ENCODE results near the gene OR6P1.

OR6P1 gene

GRCh38 chr1:158583962-158584361 is 13.6 kb upstream of the OR6P1 start:
- Histone ChIP-seq H3K9me3 (ENCODE audit: control insufficient read depth, insufficient read depth, low read length) (no peaks in the 10 kb centered on the region; the same call in 1 of the 2 replicates), H3K4me3 (ENCODE audit: low read length) (no peak overlapping the region), H3F3A (ENCODE audit: control insufficient read depth, insufficient read depth) (no peaks in the 10 kb centered on the region), H3K27ac (ENCODE audit: low read depth, low read length) (no peak overlapping the region), H3K4me2 (ENCODE audit: low read length) (no peak overlapping the region), H4K20me1 (ENCODE audit: control insufficient read depth, insufficient read depth, low read depth, low read length) (no peaks in the 10 kb centered on the region), H3K27me3 (ENCODE audit: control insufficient read depth, low read length) (no peaks in the 10 kb centered on the region), H3K36me3 (ENCODE audit: control insufficient read depth, low read length) (no peaks in the 10 kb centered on the region), H3K79me2 (ENCODE audit: control insufficient read depth, low read length) (no peaks in the 10 kb centered on the region), H3K9me2 (replicated peaks; ENCODE audit: control insufficient read depth, low read length) (no peaks in the 10 kb centered on the region), H3K4me1 (ENCODE audit: control insufficient read depth, low read length) (no peaks in the 10 kb centered on the region)
- TF ChIP-seq EZH2phosphoT487 (IDR thresholded peaks at IDR 0.05; ENCODE audit: borderline replicate concordance, low read length): no peak

- Histone ChIP-seq H3K79me2 (ENCODE audit: control insufficient read depth, low read length) (no peaks in the 10 kb centered on the region), H3K4me1 (ENCODE audit: control insufficient read depth, low read length) (no peaks in the 10 kb centered on the region), H3F3A (ENCODE audit: control insufficient read depth, insufficient read depth) (no peaks in the 10 kb centered on the region), H3K9me2 (replicated peaks; ENCODE audit: control insufficient read depth, low read length) (no peaks in the 10 kb centered on the region), H4K20me1 (ENCODE audit: control insufficient read depth, insufficient read depth, low read depth, low read length) (no peaks in the 10 kb centered on the region), H3K9me3 (ENCODE audit: control insufficient read depth, insufficient read depth, low read length) (no peaks in the 10 kb centered on the region), H3K27ac (ENCODE audit: low read depth, low read length) (no peak within 1 kb of the TSS), H3K27me3 (ENCODE audit: control insufficient read depth, low read length) (no peaks in the 10 kb centered on the region), H3K4me3 (ENCODE audit: low read length) (no peak within 1 kb of the TSS), H3K36me3 (ENCODE audit: control insufficient read depth, low read length) (no peaks in the 10 kb centered on the region), H3K4me2 (ENCODE audit: low read length) (no peak within 1 kb of the TSS)
- TF ChIP-seq, protein P1, sequence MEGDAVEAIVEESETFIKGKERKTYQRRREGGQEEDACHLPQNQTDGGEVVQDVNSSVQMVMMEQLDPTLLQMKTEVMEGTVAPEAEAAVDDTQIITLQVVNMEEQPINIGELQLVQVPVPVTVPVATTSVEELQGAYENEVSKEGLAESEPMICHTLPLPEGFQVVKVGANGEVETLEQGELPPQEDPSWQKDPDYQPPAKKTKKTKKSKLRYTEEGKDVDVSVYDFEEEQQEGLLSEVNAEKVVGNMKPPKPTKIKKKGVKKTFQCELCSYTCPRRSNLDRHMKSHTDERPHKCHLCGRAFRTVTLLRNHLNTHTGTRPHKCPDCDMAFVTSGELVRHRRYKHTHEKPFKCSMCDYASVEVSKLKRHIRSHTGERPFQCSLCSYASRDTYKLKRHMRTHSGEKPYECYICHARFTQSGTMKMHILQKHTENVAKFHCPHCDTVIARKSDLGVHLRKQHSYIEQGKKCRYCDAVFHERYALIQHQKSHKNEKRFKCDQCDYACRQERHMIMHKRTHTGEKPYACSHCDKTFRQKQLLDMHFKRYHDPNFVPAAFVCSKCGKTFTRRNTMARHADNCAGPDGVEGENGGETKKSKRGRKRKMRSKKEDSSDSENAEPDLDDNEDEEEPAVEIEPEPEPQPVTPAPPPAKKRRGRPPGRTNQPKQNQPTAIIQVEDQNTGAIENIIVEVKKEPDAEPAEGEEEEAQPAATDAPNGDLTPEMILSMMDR (IDR thresholded peaks at IDR 0.05; ENCODE audit: low read depth, low read length, poor library complexity, severe bottlenecking): no peak
- TF ChIP-seq EZH2phosphoT487 (IDR thresholded peaks at IDR 0.05; ENCODE audit: borderline replicate concordance, low read length): no peak
These were observed 9.4 kb upstream of the OR6P1 start, which contains the start of gene OR10X1 for GRCh38 chr1:158579733-158580132. TSS of gene OR10X1 (minus strand) at chr1:158579899. CDS start at chr1:158579899, 0 bp downstream.

DNA sequence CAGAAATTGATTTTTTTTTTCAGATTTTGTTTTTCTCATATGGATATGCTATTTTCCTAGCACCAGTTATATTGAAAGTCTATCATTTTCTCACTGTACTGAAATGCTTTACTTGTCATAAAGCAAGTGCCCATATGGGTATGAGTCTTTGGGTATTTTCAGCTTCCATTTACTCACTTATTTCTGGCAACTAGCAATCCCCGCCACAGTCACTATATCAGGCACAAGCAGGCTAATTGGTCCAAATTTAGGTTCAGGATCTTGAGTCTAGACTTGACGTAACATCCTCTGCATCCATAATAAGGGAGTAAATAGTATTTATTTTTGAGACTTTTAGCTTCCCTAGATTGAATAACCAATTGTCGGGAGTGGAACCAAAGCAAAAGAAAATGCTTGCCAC is 7.2 kb upstream of the OR6P1 start:
- no peaks in the 10 kb centered on the region for H3K9me2 ChIP-seq (replicated peaks; ENCODE audit: control insufficient read depth, low read length)
- TF ChIP-seq EZH2phosphoT487 (IDR thresholded peaks at IDR 0.05; ENCODE audit: borderline replicate concordance, low read length): no peak
- TF ChIP-seq, protein P1 (IDR thresholded peaks at IDR 0.05; ENCODE audit: low read depth, low read length, poor library complexity, severe bottlenecking): no peak
- H4K20me1 ChIP-seq (ENCODE audit: control insufficient read depth, insufficient read depth, low read depth, low read length): no peaks in the 10 kb centered on the region
- H3K4me2 ChIP-seq (ENCODE audit: low read length): no peak overlapping the region
- H3K4me3 ChIP-seq (ENCODE audit: low read length): no peak overlapping the region
- H3F3A ChIP-seq (ENCODE audit: control insufficient read depth, insufficient read depth): no peaks in the 10 kb centered on the region
- no peaks in the 10 kb centered on the region for H3K79me2 ChIP-seq (ENCODE audit: control insufficient read depth, low read length)
- no peaks in the 10 kb centered on the region for H3K27me3 ChIP-seq (ENCODE audit: control insufficient read depth, low read length)
- H3K36me3 ChIP-seq (ENCODE audit: control insufficient read depth, low read length): no peaks in the 10 kb centered on the region
- no peaks in the 10 kb centered on the region for H3K4me1 ChIP-seq (ENCODE audit: control insufficient read depth, low read length)
- no peaks in the 10 kb centered on the region for H3K9me3 ChIP-seq (ENCODE audit: control insufficient read depth, insufficient read depth, low read length)
- no peak overlapping the region for H3K27ac ChIP-seq (ENCODE audit: low read depth, low read length)

GRCh38 chr1:158572226-158572625 is 1.8 kb upstream of the OR6P1 start:
- Histone ChIP-seq H3K4me3 (ENCODE audit: low read length) (no peak overlapping the region), H3K9me2 (replicated peaks; ENCODE audit: control insufficient read depth, low read length) (no peaks in the 10 kb centered on the region), H3F3A (ENCODE audit: control insufficient read depth, insufficient read depth) (no peaks in the 10 kb centered on the region), H3K4me1 (ENCODE audit: control insufficient read depth, low read length) (no peaks in the 10 kb centered on the region), H3K27ac (ENCODE audit: low read depth, low read length) (no peak overlapping the region), H3K79me2 (ENCODE audit: control insufficient read depth, low read length) (no peaks in the 10 kb centered on the region), H3K9me3 (ENCODE audit: control insufficient read depth, insufficient read depth, low read length) (no peaks in the 10 kb centered on the region), H3K36me3 (ENCODE audit: control insufficient read depth, low read length) (no peaks in the 10 kb centered on the region), H3K27me3 (ENCODE audit: control insufficient read depth, low read length) (peaks cover 2% of the 10 kb centered on the region; the same call in 1 of the 2 replicates), H4K20me1 (ENCODE audit: control insufficient read depth, insufficient read depth, low read depth, low read length) (no peaks in the 10 kb centered on the region), H3K4me2 (ENCODE audit: low read length) (no peak overlapping the region)
- TF ChIP-seq, protein P1 (IDR thresholded peaks at IDR 0.05; ENCODE audit: low read depth, low read length, poor library complexity, severe bottlenecking): no peak
- TF ChIP-seq EZH2phosphoT487 (IDR thresholded peaks at IDR 0.05; ENCODE audit: borderline replicate concordance, low read length): no peak
